Activated CD8-positive, alpha-beta memory T cell treated with anti-CD3 and anti-CD28 coated beads for 1 hour (primary cell): ENCODE data around the gene DCLRE1B.

Experiments
- DNase-seq, 2 donors: peaks; one replicate each; pipeline ENCODE4 v3.0.0-alpha.2; 2020; ENCODE audit warnings: low read depth in 1 of 2; ENCODE audit errors: extremely low read depth in 1 of 2

The DCLRE1B gene

GRCh38 chr1:113886417-113887401 is 18.4 kb upstream of the DCLRE1B start:
- DNase-seq, result no peak

- no peak for DNase-seq
Observed at GRCh38 chr1:113887402-113888175, 17.5 kb upstream of the DCLRE1B start, which contains the start of gene BCL2L15. BCL2L15 (minus strand) TSS chr1:113887581; CDS start chr1:113887375, 206 bp downstream.

GRCh38 chr1:113890816-113891215 is 14.3 kb upstream of the DCLRE1B start:
- no peak for DNase-seq

GRCh38 chr1:113891631-113892220 is 13.4 kb upstream of the DCLRE1B start:
- no peak for DNase-seq

- DNase-seq, result no peak
Observed at GRCh38 chr1:113893267-113893666, 11.9 kb upstream of the DCLRE1B start.

- no peak for DNase-seq
Observed at GRCh38 chr1:113895098-113895497, 10.0 kb upstream of the DCLRE1B start.

GRCh38 chr1:113895961-113896360 is 9.2 kb upstream of the DCLRE1B start:
- DNase-seq, result no peak

- DNase-seq, result no peak
Observed at GRCh38 chr1:113898241-113898814, 6.8 kb upstream of the DCLRE1B start.

GRCh38 chr1:113899111-113899510 is 6.0 kb upstream of the DCLRE1B start:
- DNase-seq, result no peak

GRCh38 chr1:113901191-113901590 is 3.9 kb upstream of the DCLRE1B start:
- DNase-seq, result no peak

- DNase-seq, result no peak
Observed at GRCh38 chr1:113903501-113904292, 1.4 kb upstream of the DCLRE1B start.

- no peak for DNase-seq
Observed at GRCh38 chr1:113904293-113904673, 843 bp upstream of the DCLRE1B start.

- peak in 1 of 2 donors; percentile 12 for DNase-seq
Observed at GRCh38 chr1:113905435-113905861, 322 bp downstream of the DCLRE1B start.

GRCh38 chr1:113912594-113913311 is 7.6 kb downstream of the DCLRE1B start:
- no peak for DNase-seq

- no peak for DNase-seq
Observed at GRCh38 chr1:113913312-113913668, 8.2 kb downstream of the DCLRE1B start.

GRCh38 chr1:113913887-113914664 is 8.9 kb downstream of the DCLRE1B start:
- DNase-seq, result no peak

GRCh38 chr1:113916974-113917373 is 11.8 kb downstream of the DCLRE1B start:
- DNase-seq, result no peak

- no peak for DNase-seq
Observed at GRCh38 chr1:113917400-113918082, 12.4 kb downstream of the DCLRE1B start.
